Breast epithelium (tissue), 4 donors: Measurements from ENCODE around the gene BEND4. TPM values are rescaled to one million over a fixed set of nuclear protein-coding genes. Genes with fewer than 3 reads are reported as not detected.
A peak's percentile ranks its signal among the peaks of the same experiment; 100 is the strongest.

ENCODE experiments used
- DNase-seq, 2 donors: peaks; one replicate each; pipeline ENCODE4 v3.0.0-alpha.2; 2019; ENCODE audit warnings: low spot score in 2 of 2
- H3K27ac ChIP-seq, 2 donors: fragments of 200-600 bp; sonication (generic) in 1 of 2; one replicate each; pipeline ENCODE4 v1.5.1; 2016 to 2019; ENCODE audit warnings: mild to moderate bottlenecking in 1 of 2
- H3K27me3 ChIP-seq, 2 donors: fragments of 200-600 bp; sonication (generic) in 1 of 2; one replicate each; pipeline versions ENCODE4 v1.5.1 to v1.6.0; 2017 to 2019; ENCODE audit warnings: control low read depth in 1 of 2, mild to moderate bottlenecking in 1 of 2
- H3K36me3 ChIP-seq: fragments of 200-600 bp; one replicate; pipeline ENCODE4 v1.5.1; 2019
- H3K4me1 ChIP-seq, 2 donors: fragments of 200-600 bp; sonication (generic); one replicate each; pipeline ENCODE4 v1.5.1; 2016 to 2019; ENCODE audit warnings: control low read depth in 1 of 2
- H3K4me3 ChIP-seq, 3 donors: fragments of 200-600 bp; sonication (generic); 1 replicate in 2 of 3; 2 replicates in 1 of 3; pipeline ENCODE4 v1.5.1; 2016 to 2019; ENCODE audit warnings: mild to moderate bottlenecking in 3 of 3, moderate library complexity in 2 of 3
- H3K9me3 ChIP-seq, 2 donors: fragments of 200-600 bp; sonication (generic) in 1 of 2; one replicate each; pipeline ENCODE4 v1.5.1; 2016 to 2019; ENCODE audit warnings: control low read depth in 1 of 2
- CTCF ChIP-seq, 3 donors: fragments of 450-650 bp; IDR thresholded peaks; one replicate each; pipeline ENCODE4 v1.5.1; 2016 to 2017; ENCODE audit warnings: antibody characterized with exemption in 3 of 3, mild to moderate bottlenecking in 3 of 3, moderate library complexity in 3 of 3
- POLR2A ChIP-seq: fragments of 450-650 bp; IDR thresholded peaks from one replicate; pipeline ENCODE4 v1.6.1; 2016; ENCODE audit warnings: antibody characterized with exemption, mild to moderate bottlenecking, moderate library complexity
- POLR2AphosphoS5 ChIP-seq, 3 donors: sonication (generic); formaldehyde crosslinking; IDR thresholded peaks; one replicate each; pipeline ENCODE4 v1.6.1; 2017; ENCODE audit warnings: antibody characterized with exemption in 3 of 3
- intact Hi-C: fragments of 100-400 bp; cut with DNase I; formaldehyde crosslinking; loops from one replicate; pipeline ENCODE4 v1.15.1; 2023; ENCODE audit warnings: low total_unique reads
- total RNA-seq, 3 donors: library from RNA; depleted of rRNA; stranded (reverse); fragments of >200 nt; gene quantifications; one replicate each; pipeline ENCODE4 v1.1.0, GENCODE V29; 2016

Gene BEND4
- total RNA-seq, 3 donors from 2014 or later = under 0.01 to 0.44 (median under 0.01) TPM

- no peak overlapping the region for H3K27ac ChIP-seq
- H3K4me3 ChIP-seq = no peak overlapping the region
- no peak for DNase-seq
- no peaks in the 10 kb centered on the region for H3K36me3 ChIP-seq
- no peak for TF ChIP-seq POLR2A
- no peak for TF ChIP-seq POLR2AphosphoS5 (IDR thresholded peaks at IDR 0.05)
- TF ChIP-seq CTCF (IDR thresholded peaks at IDR 0.05) = no peak
- no peaks in the 10 kb centered on the region for H3K4me1 ChIP-seq
- peaks cover 0 to 2% of the 10 kb centered on the region in 2 donors for H3K27me3 ChIP-seq
- intact Hi-C loops = no loop called here
- H3K9me3 ChIP-seq = peaks cover 0 to 7% of the 10 kb centered on the region in 2 donors
Observed at GRCh38 chr4:42159271-42160001, 7.0 kb upstream of the BEND4 start.

GRCh38 chr4:42151568-42152506, 618 bp downstream of the BEND4 start:
- peaks cover 0 to 5% of the 10 kb centered on the region in 2 donors for H3K4me1 ChIP-seq
- intact Hi-C loops = no loop called here
- peak overlapping the region; percentile 32 to 67 (median 45) for H3K4me3 ChIP-seq
- no peak for DNase-seq
- peaks cover 12 to 51% of the 10 kb centered on the region in 2 donors for H3K27me3 ChIP-seq
- H3K36me3 ChIP-seq = no peaks in the 10 kb centered on the region
- no peaks in the 10 kb centered on the region for H3K9me3 ChIP-seq
- no peak overlapping the region for H3K27ac ChIP-seq
- TF ChIP-seq POLR2A = no peak
- no peak for TF ChIP-seq CTCF (IDR thresholded peaks at IDR 0.05)
- TF ChIP-seq POLR2AphosphoS5 (IDR thresholded peaks at IDR 0.05) = no peak

- Histone ChIP-seq H3K4me1 (peaks cover 0 to 5% of the 10 kb centered on the region in 2 donors), H3K36me3 (no peaks in the 10 kb centered on the region), H3K9me3 (no peaks in the 10 kb centered on the region), H3K4me3 (peak overlapping the region; percentile 32 to 67 (median 45)), H3K27ac (no peak overlapping the region), H3K27me3 (peaks cover 12 to 53% of the 10 kb centered on the region in 2 donors)
- no peak for TF ChIP-seq POLR2A
- no peak for TF ChIP-seq CTCF (IDR thresholded peaks at IDR 0.05)
- no peak for TF ChIP-seq POLR2AphosphoS5 (IDR thresholded peaks at IDR 0.05)
- no peak for DNase-seq
- intact Hi-C loops = no loop called here
Observed at GRCh38 chr4:42150653-42151567, 1.5 kb downstream of the BEND4 start.

GRCh38 chr4:42149004-42149403, 3.5 kb downstream of the BEND4 start:
- Histone ChIP-seq H3K4me3 (no peak overlapping the region), H3K36me3 (no peaks in the 10 kb centered on the region), H3K27me3 (peaks cover 12 to 54% of the 10 kb centered on the region in 2 donors), H3K4me1 (peaks cover 0 to 5% of the 10 kb centered on the region in 2 donors), H3K27ac (no peak overlapping the region), H3K9me3 (no peaks in the 10 kb centered on the region)
- no peak for DNase-seq
- TF ChIP-seq POLR2A (no peak), CTCF (IDR thresholded peaks at IDR 0.05) (no peak), POLR2AphosphoS5 (IDR thresholded peaks at IDR 0.05) (no peak)
- intact Hi-C loops = no loop called here
